GM23338 (cell line): Measurements from ENCODE around the gene RPS2. TPM values are rescaled to one million over a fixed set of nuclear protein-coding genes. Genes with fewer than 3 reads are reported as not detected.

Source experiments
- ATAC-seq: fragments of 200-7000 bp; cut with Tn5 transposase; 3 replicates; pipeline ENCODE4 v1.9.1; 2020
- DNase-seq: peaks from one replicate; pipeline ENCODE4 v3.0.0-alpha.2; 2015; ENCODE audit warnings: low spot score
- H2AFZ ChIP-seq: fragments of 200-600 bp; sonication (generic); 2 replicates; pipeline ENCODE4 v1.8.0; 2016; ENCODE audit warnings: antibody characterized with exemption, mild to moderate bottlenecking, moderate library complexity
- H3F3A ChIP-seq: fragments of 200-600 bp; sonication (generic); replicated peaks from 2 replicates; pipeline ENCODE4 v1.8.0; 2017; ENCODE audit warnings: antibody characterized with exemption, mixed run types, low read depth
- H3K27ac ChIP-seq: fragments of 200-600 bp; sonication (generic); 2 replicates; pipeline ENCODE4 v1.6.1; 2016; ENCODE audit warnings: low read depth
- H3K27me3 ChIP-seq: fragments of 200-600 bp; sonication (generic); 2 replicates; pipeline ENCODE4 v1.8.0; 2016; ENCODE audit warnings: mild to moderate bottlenecking, mixed run types, moderate library complexity; ENCODE audit not compliant: insufficient read depth
- H3K36me3 ChIP-seq: fragments of 200-600 bp; sonication (generic); 2 replicates; pipeline ENCODE4 v1.8.0; 2016; ENCODE audit warnings: mild to moderate bottlenecking; ENCODE audit not compliant: insufficient read depth
- H3K4me1 ChIP-seq: fragments of 200-600 bp; sonication (generic); 2 replicates; pipeline ENCODE4 v1.8.0; 2016; ENCODE audit warnings: mild to moderate bottlenecking, moderate library complexity; ENCODE audit not compliant: insufficient read depth
- H3K4me2 ChIP-seq: fragments of 200-600 bp; sonication (generic); 2 replicates; pipeline ENCODE4 v1.7.1; 2017; ENCODE audit warnings: mixed run types
- H3K4me3 ChIP-seq: fragments of 200-600 bp; sonication (generic); 2 replicates; pipeline ENCODE4 v1.6.1; 2016; ENCODE audit warnings: mixed run types
- H3K79me2 ChIP-seq: fragments of 200-600 bp; sonication (generic); replicated peaks from 2 replicates; pipeline ENCODE4 v1.8.0; 2017; ENCODE audit warnings: mild to moderate bottlenecking; ENCODE audit not compliant: insufficient read depth
- H3K9me2 ChIP-seq: fragments of 200-600 bp; sonication (generic); 2 replicates; pipeline ENCODE4 v1.8.0; 2017; ENCODE audit not compliant: insufficient read depth
- H4K20me1 ChIP-seq: fragments of 200-600 bp; sonication (generic); replicated peaks from 2 replicates; pipeline ENCODE4 v1.8.0; 2017; ENCODE audit warnings: mild to moderate bottlenecking; ENCODE audit not compliant: insufficient read depth
- H3K27ac Mint-ChIP-seq: 2 replicates; pipeline ENCODE4 v1.8.0; 2020; ENCODE audit warnings: inconsistent platforms, mild to moderate bottlenecking, moderate library complexity, mixed read lengths
- H3K27me3 Mint-ChIP-seq: 3 replicates; pipeline ENCODE4 v1.8.0; 2022; ENCODE audit warnings: low read depth, mild to moderate bottlenecking, moderate library complexity, mixed read lengths, inconsistent platforms; ENCODE audit not compliant: insufficient read depth, poor library complexity
- H3K36me3 Mint-ChIP-seq: 3 replicates; pipeline ENCODE4 v1.8.0; 2021; ENCODE audit warnings: low read depth, mild to moderate bottlenecking, inconsistent platforms, moderate library complexity, mixed read lengths
- H3K4me1 Mint-ChIP-seq: 3 replicates; pipeline ENCODE4 v1.8.0; 2020; ENCODE audit warnings: mild to moderate bottlenecking, inconsistent platforms, mixed read lengths
- H3K4me3 Mint-ChIP-seq: 3 replicates; pipeline ENCODE4 v1.8.0; 2021; ENCODE audit warnings: moderate library complexity, mild to moderate bottlenecking, inconsistent platforms, mixed read lengths
- H3K9me3 Mint-ChIP-seq: 3 replicates; pipeline ENCODE4 v1.8.0; 2020; ENCODE audit warnings: moderate library complexity, mild to moderate bottlenecking, inconsistent platforms, mixed read lengths
- CREB1 ChIP-seq: fragments of 250-450 bp; sonication (Bioruptor Pico); IDR thresholded peaks from 2 replicates; pipeline ENCODE4 v1.5.0; 2020; ENCODE audit warnings: low read depth, mild to moderate bottlenecking, moderate library complexity
- EZH2 ChIP-seq: fragments of 200-600 bp; sonication (generic); IDR thresholded peaks from one replicate; pipeline ENCODE4 v1.8.0; 2017; ENCODE audit warnings: antibody characterized with exemption, mild to moderate bottlenecking, low read depth; ENCODE audit not compliant: unreplicated experiment
- EZH2phosphoT487 ChIP-seq: fragments of 200-600 bp; sonication (generic); IDR thresholded peaks from one replicate; pipeline ENCODE4 v1.8.1; 2018; ENCODE audit warnings: antibody characterized with exemption; ENCODE audit not compliant: unreplicated experiment
- JUNB ChIP-seq: IDR thresholded peaks from one replicate; pipeline ENCODE4 v1.6.1; 2016; ENCODE audit warnings: antibody characterized with exemption; ENCODE audit not compliant: unreplicated experiment
- NANOG ChIP-seq: IDR thresholded peaks from 2 replicates; pipeline ENCODE4 v1.6.1; 2016; ENCODE audit warnings: antibody characterized with exemption, borderline replicate concordance
- POLR2AphosphoS5 ChIP-seq: IDR thresholded peaks from 2 replicates; pipeline ENCODE4 v1.6.1; 2016; ENCODE audit warnings: antibody characterized with exemption, low read depth
- REST ChIP-seq: IDR thresholded peaks from one replicate; pipeline ENCODE4 v1.6.1; 2018; ENCODE audit warnings: antibody characterized with exemption; ENCODE audit not compliant: unreplicated experiment
- STAT1 ChIP-seq: IDR thresholded peaks from one replicate; pipeline ENCODE4 v1.6.1; 2016; ENCODE audit warnings: antibody characterized with exemption; ENCODE audit not compliant: unreplicated experiment
- ZNF114 ChIP-seq: fragments of 250-450 bp; sonication (Bioruptor Pico); IDR thresholded peaks from 2 replicates; pipeline ENCODE4 v1.5.0; 2020; ENCODE audit warnings: mild to moderate bottlenecking, moderate library complexity
- ZNF331 ChIP-seq: fragments of 250-450 bp; sonication (Bioruptor Pico); IDR thresholded peaks from 2 replicates; pipeline ENCODE4 v1.5.0; 2020; ENCODE audit warnings: low read depth, mild to moderate bottlenecking, moderate library complexity
- polyA plus RNA-seq: library from polyadenylated mRNA; unstranded; fragments of >200 nt; fragmentation: Nextera tagmentation; extraction: Ambion mirVana; gene quantifications from 2 replicates; pipeline ENCODE4 v1.2.1, GENCODE V29; 2016
- total RNA-seq: library from RNA; depleted of rRNA; stranded (reverse); fragments of >200 nt; shearing (Covaris generic); gene quantifications from 2 replicates; pipeline ENCODE4 v1.2.3, GENCODE V29; 2014
- TF ChIP-seq, protein P1 (sequence below), 2 experiments: fragments of 200-600 bp in 1 of 2; sonication (generic) in 1 of 2; conservative IDR thresholded peaks; 2 replicates each; pipeline versions ENCODE4 v1.5.1 to v1.6.1; 2016 to 2017; ENCODE audit warnings: antibody characterized with exemption in 2 of 2, low read depth in 2 of 2, mild to moderate bottlenecking in 2 of 2, moderate library complexity in 1 of 2
- TF ChIP-seq, protein P2 (sequence below): IDR thresholded peaks from 2 replicates; pipeline ENCODE4 v1.6.1; 2016; ENCODE audit warnings: antibody characterized with exemption

Gene RPS2
- total and polyA plus RNA-seq, 2 experiments from 2014 or later = 3,786 to 3,992 TPM

- Histone ChIP-seq H3K9me2 (no peaks in the 10 kb centered on the region), H2AFZ (no peak overlapping the region), H3K27ac (no peak overlapping the region), H3K79me2 (no peaks in the 10 kb centered on the region), H3K4me3 (no peak overlapping the region), H3F3A (0 out of 2 replicates have a peak, but pooled peaks cover 8% of the 10 kb centered on the region), H4K20me1 (no peaks in the 10 kb centered on the region; the same call in 1 of the 2 replicates), H3K4me1 (peaks cover 5% of the 10 kb centered on the region; the same call in 1 of the 2 replicates), H3K4me2 (no peak overlapping the region), H3K27me3 (no peaks in the 10 kb centered on the region), H3K36me3 (no peaks in the 10 kb centered on the region)
- Mint-ChIP-seq H3K9me3 (no peaks in the 10 kb centered on the region), H3K27ac (no peak overlapping the region; the same call in 1 of the 2 replicates), H3K27me3 (peaks cover 6% of the 10 kb centered on the region), H3K4me1 (peaks cover 15% of the 10 kb centered on the region), H3K36me3 (peaks cover 16% of the 10 kb centered on the region), H3K4me3 (no peak overlapping the region)
- no peak for DNase-seq
- no peak for ATAC-seq
- TF ChIP-seq CREB1 (CRISPR knock-in tag) = no peak
- TF ChIP-seq ZNF114 = no peak
- no peak for TF ChIP-seq STAT1
- no peak for TF ChIP-seq REST
- TF ChIP-seq EZH2phosphoT487 = no peak
- TF ChIP-seq, protein P1, sequence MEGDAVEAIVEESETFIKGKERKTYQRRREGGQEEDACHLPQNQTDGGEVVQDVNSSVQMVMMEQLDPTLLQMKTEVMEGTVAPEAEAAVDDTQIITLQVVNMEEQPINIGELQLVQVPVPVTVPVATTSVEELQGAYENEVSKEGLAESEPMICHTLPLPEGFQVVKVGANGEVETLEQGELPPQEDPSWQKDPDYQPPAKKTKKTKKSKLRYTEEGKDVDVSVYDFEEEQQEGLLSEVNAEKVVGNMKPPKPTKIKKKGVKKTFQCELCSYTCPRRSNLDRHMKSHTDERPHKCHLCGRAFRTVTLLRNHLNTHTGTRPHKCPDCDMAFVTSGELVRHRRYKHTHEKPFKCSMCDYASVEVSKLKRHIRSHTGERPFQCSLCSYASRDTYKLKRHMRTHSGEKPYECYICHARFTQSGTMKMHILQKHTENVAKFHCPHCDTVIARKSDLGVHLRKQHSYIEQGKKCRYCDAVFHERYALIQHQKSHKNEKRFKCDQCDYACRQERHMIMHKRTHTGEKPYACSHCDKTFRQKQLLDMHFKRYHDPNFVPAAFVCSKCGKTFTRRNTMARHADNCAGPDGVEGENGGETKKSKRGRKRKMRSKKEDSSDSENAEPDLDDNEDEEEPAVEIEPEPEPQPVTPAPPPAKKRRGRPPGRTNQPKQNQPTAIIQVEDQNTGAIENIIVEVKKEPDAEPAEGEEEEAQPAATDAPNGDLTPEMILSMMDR (conservative IDR thresholded peaks at IDR 0.05; ENCODE audit: low read depth in 2 of 2) = no peak
- no peak for TF ChIP-seq JUNB
- TF ChIP-seq, protein P2, sequence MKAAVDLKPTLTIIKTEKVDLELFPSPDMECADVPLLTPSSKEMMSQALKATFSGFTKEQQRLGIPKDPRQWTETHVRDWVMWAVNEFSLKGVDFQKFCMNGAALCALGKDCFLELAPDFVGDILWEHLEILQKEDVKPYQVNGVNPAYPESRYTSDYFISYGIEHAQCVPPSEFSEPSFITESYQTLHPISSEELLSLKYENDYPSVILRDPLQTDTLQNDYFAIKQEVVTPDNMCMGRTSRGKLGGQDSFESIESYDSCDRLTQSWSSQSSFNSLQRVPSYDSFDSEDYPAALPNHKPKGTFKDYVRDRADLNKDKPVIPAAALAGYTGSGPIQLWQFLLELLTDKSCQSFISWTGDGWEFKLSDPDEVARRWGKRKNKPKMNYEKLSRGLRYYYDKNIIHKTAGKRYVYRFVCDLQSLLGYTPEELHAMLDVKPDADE = no peak
- TF ChIP-seq POLR2AphosphoS5 = no peak
- no peak for TF ChIP-seq EZH2
- TF ChIP-seq NANOG = no peak
- no peak for TF ChIP-seq ZNF331
Observed at GRCh38 chr16:1936945-1937479, 27.6 kb downstream of the RPS2 start.
